Mesendoderm (in vitro differentiated cells): ENCODE results near the gene PALLD.

Experiments
- DNase-seq: peaks from one replicate; pipeline ENCODE4 v3.0.0; 2013
- H2AK5ac ChIP-seq: 2 replicates; pipeline ENCODE4 v1.6.1; 2013; ENCODE audit warnings: low read length, inconsistent platforms
- H2BK120ac ChIP-seq: 2 replicates; pipeline ENCODE4 v1.6.1; 2013; ENCODE audit warnings: low read depth, mild to moderate bottlenecking, low read length, moderate library complexity, mixed read lengths
- H2BK15ac ChIP-seq: replicated peaks from 2 replicates; pipeline ENCODE4 v1.6.1; 2013; ENCODE audit warnings: low read depth, mild to moderate bottlenecking, moderate library complexity
- H2BK5ac ChIP-seq: 2 replicates; pipeline ENCODE4 v1.6.1; 2013; ENCODE audit warnings: low read length, inconsistent platforms
- H3K18ac ChIP-seq: 2 replicates; pipeline ENCODE4 v1.6.1; 2013; ENCODE audit warnings: mild to moderate bottlenecking, low read length, mixed read lengths
- H3K23ac ChIP-seq: one replicate; pipeline ENCODE4 v1.6.1; 2013; ENCODE audit warnings: low read length
- H3K27ac ChIP-seq: 2 replicates; pipeline ENCODE4 v1.5.1; 2013; ENCODE audit warnings: low read depth, mild to moderate bottlenecking, inconsistent platforms, low read length, moderate library complexity
- H3K27me3 ChIP-seq: 2 replicates; pipeline ENCODE4 v1.6.1; 2013; ENCODE audit warnings: low read length, control low read depth, mild to moderate bottlenecking, inconsistent platforms; ENCODE audit not compliant: insufficient read depth, poor library complexity
- H3K36me3 ChIP-seq: 2 replicates; pipeline ENCODE4 v1.6.1; 2013; ENCODE audit warnings: low read length, inconsistent platforms; ENCODE audit not compliant: control insufficient read depth, insufficient read depth
- H3K4ac ChIP-seq: one replicate; pipeline ENCODE4 v1.6.1; 2013; ENCODE audit warnings: low read depth, mild to moderate bottlenecking, low read length, moderate library complexity
- H3K4me1 ChIP-seq: 2 replicates; pipeline ENCODE4 v1.6.1; 2013; ENCODE audit warnings: low read depth, low read length, inconsistent platforms; ENCODE audit not compliant: control insufficient read depth
- H3K4me2 ChIP-seq: 2 replicates; pipeline ENCODE4 v1.6.1; 2013; ENCODE audit warnings: low read length
- H3K4me3 ChIP-seq: 2 replicates; pipeline ENCODE4 v1.5.1; 2013; ENCODE audit warnings: mild to moderate bottlenecking, low read length
- H3K56ac ChIP-seq: one replicate; pipeline ENCODE4 v1.6.1; 2013; ENCODE audit warnings: low read length
- H3K79me1 ChIP-seq: 2 replicates; pipeline ENCODE4 v1.6.1; 2013; ENCODE audit warnings: low read length, inconsistent platforms
- H3K79me2 ChIP-seq: 2 replicates; pipeline ENCODE4 v1.6.1; 2013; ENCODE audit warnings: mild to moderate bottlenecking, low read length; ENCODE audit not compliant: control insufficient read depth, insufficient read depth
- H3K9ac ChIP-seq: 2 replicates; pipeline ENCODE4 v1.6.1; 2013; ENCODE audit warnings: low read length, inconsistent platforms
- H4K5ac ChIP-seq: one replicate; pipeline ENCODE4 v1.6.1; 2013; ENCODE audit warnings: low read length
- H4K8ac ChIP-seq: one replicate; pipeline ENCODE4 v1.6.1; 2013; ENCODE audit warnings: low read depth, mild to moderate bottlenecking, control low read depth, low read length, moderate library complexity
- WGBS: extraction: QIAGEN DNeasy Blood & Tissue Kit; methylation state at CpG from one replicate; pipeline ENCODE4 v1.1.7; 2013; ENCODE audit warnings: low lambda C conversion rate, missing lambda C conversion rate; ENCODE audit not compliant: insufficient coverage; ENCODE audit errors: extremely low coverage; 5-methylcytosine and 5-hydroxymethylcytosine counted together

The PALLD gene

DNA sequence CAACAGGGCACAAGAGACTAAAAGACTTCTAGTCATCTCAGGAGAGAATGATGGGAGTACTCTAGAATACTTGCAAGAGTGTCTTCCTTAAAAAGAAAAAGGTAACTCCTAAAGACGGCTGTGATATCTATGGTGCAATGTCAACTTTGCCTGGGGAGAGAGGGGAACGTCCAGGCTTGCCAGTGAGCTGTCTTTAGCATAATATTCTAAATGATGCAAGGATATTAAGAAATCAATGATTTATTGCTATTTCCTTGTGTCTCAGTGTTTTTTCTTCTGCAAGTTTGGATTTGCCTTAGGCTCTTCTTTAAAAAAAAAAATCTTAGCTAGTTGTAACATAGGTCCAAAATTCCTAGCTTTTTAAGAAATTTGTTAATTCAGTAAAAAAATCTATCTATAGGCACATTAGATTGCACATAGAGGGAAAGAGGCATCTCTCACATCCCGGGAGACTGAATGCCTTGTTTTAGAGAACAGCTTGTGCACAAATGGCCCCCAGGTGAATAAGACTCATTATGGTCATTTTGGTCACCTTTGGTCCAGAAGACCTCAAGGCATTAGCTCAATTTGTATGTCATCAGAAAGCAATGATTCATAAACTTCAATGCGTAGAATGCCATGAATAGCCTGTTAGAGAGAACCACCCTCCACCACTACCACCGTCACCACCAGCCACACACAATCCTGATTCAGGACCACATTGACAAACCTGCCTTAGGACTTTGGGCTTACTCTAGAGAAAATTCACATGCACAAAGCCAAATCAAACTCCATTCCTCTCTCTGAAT is 104.1 kb downstream of the PALLD start:
- H3K4me1 ChIP-seq = no peaks in the 10 kb centered on the region
- no peaks in the 10 kb centered on the region for H3K36me3 ChIP-seq
- H3K79me1 ChIP-seq = no peaks in the 10 kb centered on the region
- no peak overlapping the region for H3K18ac ChIP-seq
- no peak overlapping the region for H4K8ac ChIP-seq
- no peak for DNase-seq
- H2AK5ac ChIP-seq = no peak overlapping the region
- H2BK15ac ChIP-seq = no peak overlapping the region
- H3K4me3 ChIP-seq = no peak overlapping the region
- H3K79me2 ChIP-seq = no peaks in the 10 kb centered on the region
- H4K5ac ChIP-seq = no peak overlapping the region
- no peak overlapping the region for H3K4me2 ChIP-seq
- H3K56ac ChIP-seq = no peak overlapping the region
- no peaks in the 10 kb centered on the region for H3K27me3 ChIP-seq
- no peak overlapping the region for H3K9ac ChIP-seq
- no CpG with 5 or more reads among the region's 5 CpGs for WGBS
- no peak overlapping the region for H2BK120ac ChIP-seq
- no peak overlapping the region for H3K27ac ChIP-seq
- H3K4ac ChIP-seq = no peak overlapping the region
- H3K23ac ChIP-seq = no peak overlapping the region
- no peak overlapping the region for H2BK5ac ChIP-seq

GRCh38 chr4:168601899-168602298 is 105.0 kb downstream of the PALLD start:
- Histone ChIP-seq H2AK5ac (no peak overlapping the region), H3K4me1 (no peaks in the 10 kb centered on the region), H3K56ac (no peak overlapping the region), H4K5ac (no peak overlapping the region), H2BK5ac (no peak overlapping the region), H3K9ac (no peak overlapping the region), H3K18ac (no peak overlapping the region), H3K27ac (no peak overlapping the region), H3K4ac (no peak overlapping the region), H3K36me3 (no peaks in the 10 kb centered on the region), H3K23ac (no peak overlapping the region), H3K27me3 (no peaks in the 10 kb centered on the region), H3K4me2 (no peak overlapping the region), H4K8ac (no peak overlapping the region), H2BK120ac (no peak overlapping the region), H3K79me2 (no peaks in the 10 kb centered on the region), H3K4me3 (no peak overlapping the region), H3K79me1 (no peaks in the 10 kb centered on the region), H2BK15ac (no peak overlapping the region)
- no CpG with 5 or more reads among the region's 4 CpGs for WGBS
- no peak for DNase-seq

- peak; percentile 90 for DNase-seq
- Histone ChIP-seq H2BK5ac (no peak overlapping the region), H3K4me1 (no peaks in the 10 kb centered on the region), H3K4ac (no peak overlapping the region), H3K56ac (no peak overlapping the region), H3K79me2 (no peaks in the 10 kb centered on the region), H2BK15ac (peak overlapping the region; percentile 36), H3K4me3 (no peak overlapping the region), H3K36me3 (no peaks in the 10 kb centered on the region), H3K79me1 (no peaks in the 10 kb centered on the region), H4K8ac (no peak overlapping the region), H3K23ac (no peak overlapping the region), H3K9ac (no peak overlapping the region), H3K4me2 (no peak overlapping the region), H2AK5ac (no peak overlapping the region), H3K27me3 (no peaks in the 10 kb centered on the region), H3K18ac (peak overlapping the region; percentile 64), H3K27ac (no peak overlapping the region), H4K5ac (no peak overlapping the region), H2BK120ac (peak overlapping the region; percentile 52)
- WGBS = no CpG with 5 or more reads among the region's 7 CpGs
Observed at GRCh38 chr4:168604496-168605373, 107.9 kb downstream of the PALLD start.

- Histone ChIP-seq H3K4me1 (no peaks in the 10 kb centered on the region), H3K9ac (no peak overlapping the region), H3K23ac (no peak overlapping the region), H3K56ac (peak overlapping the region; percentile 11), H4K8ac (no peak overlapping the region), H2AK5ac (no peak overlapping the region), H2BK5ac (no peak overlapping the region), H2BK120ac (no peak overlapping the region), H3K4me2 (no peak overlapping the region), H2BK15ac (no peak overlapping the region), H3K4me3 (no peak overlapping the region), H3K27ac (no peak overlapping the region), H3K27me3 (no peaks in the 10 kb centered on the region), H3K4ac (peak overlapping the region; percentile 43), H3K18ac (peak overlapping the region; percentile 11), H3K79me1 (no peaks in the 10 kb centered on the region), H3K36me3 (no peaks in the 10 kb centered on the region), H4K5ac (no peak overlapping the region), H3K79me2 (no peaks in the 10 kb centered on the region)
- peak; percentile 37 for DNase-seq
- WGBS = no CpG with 5 or more reads among the region's 3 CpGs
Observed at GRCh38 chr4:168605411-168605810, 108.6 kb downstream of the PALLD start.

DNA sequence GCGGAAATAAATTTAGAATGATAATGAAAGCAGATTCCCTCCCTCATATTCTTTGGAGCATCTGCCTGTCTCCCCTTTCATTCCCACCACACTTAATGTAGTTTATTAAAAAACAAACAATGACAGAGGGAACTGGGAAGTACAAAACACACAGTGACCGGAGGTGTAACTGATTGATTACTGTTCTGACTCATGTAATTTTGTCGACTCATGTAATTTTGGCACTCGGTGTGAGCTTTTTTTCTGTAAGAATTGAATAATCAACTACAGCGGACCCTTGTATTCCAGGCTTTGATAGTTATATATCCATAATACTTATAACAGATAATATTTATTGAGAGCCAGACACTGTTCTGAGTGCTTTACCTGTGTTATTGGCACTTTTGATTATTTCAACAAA is 110.4 kb downstream of the PALLD start:
- WGBS = no CpG with 5 or more reads among the region's 5 CpGs
- H4K8ac ChIP-seq = no peak overlapping the region

More for the DNA sequence above, 110.4 kb downstream of the PALLD start:
- Histone ChIP-seq H3K27me3 (no peaks in the 10 kb centered on the region), H3K9ac (no peak overlapping the region), H3K27ac (no peak overlapping the region), H3K36me3 (no peaks in the 10 kb centered on the region), H2BK15ac (no peak overlapping the region), H4K5ac (no peak overlapping the region), H3K79me1 (no peaks in the 10 kb centered on the region), H3K4me1 (no peaks in the 10 kb centered on the region), H3K18ac (no peak overlapping the region), H2AK5ac (no peak overlapping the region), H3K4me2 (no peak overlapping the region), H3K4me3 (no peak overlapping the region), H3K56ac (no peak overlapping the region), H3K23ac (no peak overlapping the region), H2BK120ac (no peak overlapping the region), H2BK5ac (no peak overlapping the region), H3K4ac (no peak overlapping the region), H3K79me2 (no peaks in the 10 kb centered on the region)
- DNase-seq = no peak
